Colonic mucosa (tissue), 4 donors: ENCODE data around the gene ARL14. TPM values are rescaled to one million over a fixed set of nuclear protein-coding genes. Genes with fewer than 3 reads are reported as not detected.
A peak's percentile ranks its signal among the peaks of the same experiment; 100 is the strongest.

Experiments used
- DNase-seq: peaks from one replicate; pipeline ENCODE4 v3.0.0-alpha.2; 2020
- H3K27ac ChIP-seq: fragments of 200-600 bp; one replicate; pipeline ENCODE4 v1.8.0; 2021
- H3K27me3 ChIP-seq: fragments of 200-600 bp; one replicate; pipeline ENCODE4 v1.8.0; 2021
- H3K36me3 ChIP-seq: fragments of 200-600 bp; one replicate; pipeline ENCODE4 v1.8.0; 2021
- H3K4me1 ChIP-seq: fragments of 200-600 bp; one replicate; pipeline ENCODE4 v1.8.0; 2021; ENCODE audit warnings: mild to moderate bottlenecking
- H3K4me3 ChIP-seq: fragments of 200-600 bp; one replicate; pipeline ENCODE4 v1.8.0; 2021
- H3K9ac ChIP-seq, 2 donors: one replicate each; pipeline ENCODE4 v1.7.0; 2013; ENCODE audit warnings: control low read depth in 2 of 2, low read depth in 2 of 2, low read length in 2 of 2
- H3K9me3 ChIP-seq: fragments of 200-600 bp; one replicate; pipeline ENCODE4 v1.8.0; 2021
- CTCF ChIP-seq: fragments of 200-600 bp; IDR thresholded peaks from one replicate; pipeline ENCODE4 v1.8.0; 2022; ENCODE audit warnings: antibody characterized with exemption, mild to moderate bottlenecking
- intact Hi-C: fragments of 100-400 bp; cut with DNase I; formaldehyde crosslinking; loops from one replicate; pipeline ENCODE4 v1.14.1; 2022
- total RNA-seq, 2 donors: library from RNA; stranded (reverse); fragmentation: NEBNext Ultra II Directional in 1 of 2; extraction: Animal tissue kit (Norgen Biotek cat#: 25700) in 1 of 2; gene quantifications; one replicate each; pipeline ENCODE4 v1.2.1, GENCODE V29; 2021
- donor health status: healthy.
- donor health status: DM: no; HTN: no; CAD: no.
- donor health status: DM: no; HTN: no; CAD: no.

ARL14 gene
- total RNA-seq, 2 donors from 2014 or later, result 17.6 to 44.1 TPM

GRCh38 chr3:160685144-160685766, 8.3 kb downstream of the ARL14 start:
- H3K27ac ChIP-seq, result no peak overlapping the region
- DNase-seq, result no peak
- H3K27me3 ChIP-seq, result no peaks in the 10 kb centered on the region
- no peak overlapping the region for H3K9ac ChIP-seq
- H3K36me3 ChIP-seq, result no peaks in the 10 kb centered on the region
- H3K4me3 ChIP-seq, result no peak overlapping the region
- no peaks in the 10 kb centered on the region for H3K9me3 ChIP-seq
- no peaks in the 10 kb centered on the region for H3K4me1 ChIP-seq
- intact Hi-C loops, result no loop called here
- TF ChIP-seq CTCF, result peak; percentile 36

- Histone ChIP-seq H3K36me3 (no peaks in the 10 kb centered on the region), H3K4me1 (no peaks in the 10 kb centered on the region), H3K4me3 (no peak overlapping the region), H3K27ac (no peak overlapping the region), H3K27me3 (no peaks in the 10 kb centered on the region), H3K9me3 (no peaks in the 10 kb centered on the region), H3K9ac (no peak overlapping the region)
- intact Hi-C loops, result no loop called here
- TF ChIP-seq CTCF, result no peak
- no peak for DNase-seq
Observed at GRCh38 chr3:160686955-160687535, 10.1 kb downstream of the ARL14 start.

- intact Hi-C loops, result no loop called here
- DNase-seq, result no peak
- Histone ChIP-seq H3K9ac (no peak overlapping the region), H3K4me3 (no peak overlapping the region), H3K9me3 (no peaks in the 10 kb centered on the region), H3K36me3 (no peaks in the 10 kb centered on the region), H3K4me1 (no peaks in the 10 kb centered on the region), H3K27me3 (no peaks in the 10 kb centered on the region), H3K27ac (no peak overlapping the region)
- no peak for TF ChIP-seq CTCF
Observed at GRCh38 chr3:160691151-160691550, 14.2 kb downstream of the ARL14 start.

GRCh38 chr3:160691962-160692361, 15.0 kb downstream of the ARL14 start:
- Histone ChIP-seq H3K36me3 (no peaks in the 10 kb centered on the region), H3K27ac (no peak overlapping the region), H3K4me3 (no peak overlapping the region), H3K4me1 (no peaks in the 10 kb centered on the region), H3K9me3 (no peaks in the 10 kb centered on the region), H3K27me3 (no peaks in the 10 kb centered on the region), H3K9ac (no peak overlapping the region)
- no peak for DNase-seq
- TF ChIP-seq CTCF, result no peak
- intact Hi-C loops, result no loop called here

GRCh38 chr3:160693191-160693590, 16.2 kb downstream of the ARL14 start:
- H3K36me3 ChIP-seq, result no peaks in the 10 kb centered on the region
- no peak overlapping the region for H3K4me3 ChIP-seq
- no peaks in the 10 kb centered on the region for H3K27me3 ChIP-seq
- DNase-seq, result no peak
- H3K27ac ChIP-seq, result no peak overlapping the region
- no peaks in the 10 kb centered on the region for H3K4me1 ChIP-seq
- no peak for TF ChIP-seq CTCF
- intact Hi-C loops, result no loop called here
- no peaks in the 10 kb centered on the region for H3K9me3 ChIP-seq
- no peak overlapping the region for H3K9ac ChIP-seq
